PFSK-1 (cell line): ENCODE data around the gene PLRG1. TPM values are rescaled to one million over a fixed set of nuclear protein-coding genes. Genes with fewer than 3 reads are reported as not detected.

Experiments used
- FOXP2 ChIP-seq: optimal IDR thresholded peaks from 2 replicates; pipeline ENCODE3; 2011; ENCODE audit warnings: borderline replicate concordance, control low read depth, inconsistent platforms; ENCODE audit not compliant: insufficient read depth; ENCODE audit errors: extremely low read length, extremely low read depth
- POLR2AphosphoS5 ChIP-seq: IDR thresholded peaks from 2 replicates; pipeline ENCODE4 v1.6.1; 2012; ENCODE audit warnings: low read depth, mild to moderate bottlenecking, control low read depth, low read length, moderate library complexity
- REST ChIP-seq, 2 experiments: IDR thresholded peaks; 2 replicates each; pipeline versions ENCODE4 v1.6.1 to v1.8.0; 2011 to 2012; ENCODE audit warnings: low read depth in 2 of 2, low read length in 2 of 2, control low read depth in 1 of 2, inconsistent platforms in 1 of 2, mild to moderate bottlenecking in 1 of 2, moderate library complexity in 1 of 2; ENCODE audit not compliant: insufficient read depth in 1 of 2
- SIN3A ChIP-seq: IDR thresholded peaks from 2 replicates; pipeline ENCODE4 v1.6.1; 2012; ENCODE audit warnings: mild to moderate bottlenecking, low read length, moderate library complexity, borderline replicate concordance; ENCODE audit not compliant: insufficient read depth
- TAF1 ChIP-seq: IDR thresholded peaks from 2 replicates; pipeline ENCODE4 v1.6.1; 2012; ENCODE audit warnings: low read length, control low read depth, borderline replicate concordance; ENCODE audit not compliant: insufficient read depth
- polyA plus RNA-seq: library from polyadenylated mRNA; unstranded; fragments of >200 nt; gene quantifications from one replicate; pipeline ENCODE4 v1.2.1, GENCODE V29; 2012; ENCODE audit warnings: low read depth, missing spikeins; ENCODE audit not compliant: insufficient read length

The PLRG1 gene
- polyA plus RNA-seq = 51.8 TPM

- TF ChIP-seq POLR2AphosphoS5 = peak; percentile 92
- TF ChIP-seq REST (IDR thresholded peaks at IDR 0.05; ENCODE audit: insufficient read depth in 1 of 2, low read depth in 2 of 2, low read length in 2 of 2) = no peak
- peak; percentile 84; the same call in 1 of the 2 replicates for TF ChIP-seq TAF1
- no peak for TF ChIP-seq FOXP2
- TF ChIP-seq SIN3A = 0 out of 2 replicates have a peak, but pooled peaks have one; percentile 27
Measured at GRCh38 chr4:154549894-154550790, at the start of gene PLRG1. PLRG1 (minus strand) TSS chr4:154550400; CDS start chr4:154550308, 92 bp downstream.

- TF ChIP-seq POLR2AphosphoS5 (no peak), REST (IDR thresholded peaks at IDR 0.05; ENCODE audit: insufficient read depth in 1 of 2, low read depth in 2 of 2, low read length in 2 of 2) (no peak), TAF1 (no peak), FOXP2 (no peak), SIN3A (no peak)
Measured at GRCh38 chr4:154597798-154598774, 47.9 kb upstream of the PLRG1 start.

GRCh38 chr4:154595807-154596206, 45.6 kb upstream of the PLRG1 start:
- TF ChIP-seq POLR2AphosphoS5 (no peak), REST (IDR thresholded peaks at IDR 0.05; ENCODE audit: insufficient read depth in 1 of 2, low read depth in 2 of 2, low read length in 2 of 2) (no peak), SIN3A (no peak), FOXP2 (no peak), TAF1 (no peak)

- TF ChIP-seq TAF1 = no peak
- no peak for TF ChIP-seq POLR2AphosphoS5
- TF ChIP-seq FOXP2 = no peak
- TF ChIP-seq REST (IDR thresholded peaks at IDR 0.05; ENCODE audit: insufficient read depth in 1 of 2, low read depth in 2 of 2, low read length in 2 of 2) = no peak
- no peak for TF ChIP-seq SIN3A
Measured at GRCh38 chr4:154593868-154594267, 43.7 kb upstream of the PLRG1 start.
